Mesendoderm (in vitro differentiated cells): ENCODE results near the gene DOCK2.

ENCODE experiments used
- DNase-seq: peaks from one replicate; pipeline ENCODE4 v3.0.0; 2013
- H2AK5ac ChIP-seq: 2 replicates; pipeline ENCODE4 v1.6.1; 2013; ENCODE audit warnings: low read length, inconsistent platforms
- H2BK120ac ChIP-seq: 2 replicates; pipeline ENCODE4 v1.6.1; 2013; ENCODE audit warnings: low read depth, mild to moderate bottlenecking, low read length, moderate library complexity, mixed read lengths
- H2BK15ac ChIP-seq: replicated peaks from 2 replicates; pipeline ENCODE4 v1.6.1; 2013; ENCODE audit warnings: low read depth, mild to moderate bottlenecking, moderate library complexity
- H2BK5ac ChIP-seq: 2 replicates; pipeline ENCODE4 v1.6.1; 2013; ENCODE audit warnings: low read length, inconsistent platforms
- H3K18ac ChIP-seq: 2 replicates; pipeline ENCODE4 v1.6.1; 2013; ENCODE audit warnings: mild to moderate bottlenecking, low read length, mixed read lengths
- H3K23ac ChIP-seq: one replicate; pipeline ENCODE4 v1.6.1; 2013; ENCODE audit warnings: low read length
- H3K27ac ChIP-seq: 2 replicates; pipeline ENCODE4 v1.5.1; 2013; ENCODE audit warnings: low read depth, mild to moderate bottlenecking, inconsistent platforms, low read length, moderate library complexity
- H3K27me3 ChIP-seq: 2 replicates; pipeline ENCODE4 v1.6.1; 2013; ENCODE audit warnings: low read length, control low read depth, mild to moderate bottlenecking, inconsistent platforms; ENCODE audit not compliant: insufficient read depth, poor library complexity
- H3K36me3 ChIP-seq: 2 replicates; pipeline ENCODE4 v1.6.1; 2013; ENCODE audit warnings: low read length, inconsistent platforms; ENCODE audit not compliant: control insufficient read depth, insufficient read depth
- H3K4ac ChIP-seq: one replicate; pipeline ENCODE4 v1.6.1; 2013; ENCODE audit warnings: low read depth, mild to moderate bottlenecking, low read length, moderate library complexity
- H3K4me1 ChIP-seq: 2 replicates; pipeline ENCODE4 v1.6.1; 2013; ENCODE audit warnings: low read depth, low read length, inconsistent platforms; ENCODE audit not compliant: control insufficient read depth
- H3K4me2 ChIP-seq: 2 replicates; pipeline ENCODE4 v1.6.1; 2013; ENCODE audit warnings: low read length
- H3K4me3 ChIP-seq: 2 replicates; pipeline ENCODE4 v1.5.1; 2013; ENCODE audit warnings: mild to moderate bottlenecking, low read length
- H3K56ac ChIP-seq: one replicate; pipeline ENCODE4 v1.6.1; 2013; ENCODE audit warnings: low read length
- H3K79me1 ChIP-seq: 2 replicates; pipeline ENCODE4 v1.6.1; 2013; ENCODE audit warnings: low read length, inconsistent platforms
- H3K79me2 ChIP-seq: 2 replicates; pipeline ENCODE4 v1.6.1; 2013; ENCODE audit warnings: mild to moderate bottlenecking, low read length; ENCODE audit not compliant: control insufficient read depth, insufficient read depth
- H3K9ac ChIP-seq: 2 replicates; pipeline ENCODE4 v1.6.1; 2013; ENCODE audit warnings: low read length, inconsistent platforms
- H4K5ac ChIP-seq: one replicate; pipeline ENCODE4 v1.6.1; 2013; ENCODE audit warnings: low read length
- H4K8ac ChIP-seq: one replicate; pipeline ENCODE4 v1.6.1; 2013; ENCODE audit warnings: low read depth, mild to moderate bottlenecking, control low read depth, low read length, moderate library complexity
- whole genome bisulfite sequencing: extraction: QIAGEN DNeasy Blood & Tissue Kit; methylation state at CpG from one replicate; pipeline ENCODE4 v1.1.7; 2013; ENCODE audit warnings: low lambda C conversion rate, missing lambda C conversion rate; ENCODE audit not compliant: insufficient coverage; ENCODE audit errors: extremely low coverage; 5-methylcytosine and 5-hydroxymethylcytosine counted together

Gene DOCK2

GRCh38 chr5:169993485-169993790, 356.4 kb downstream of the DOCK2 start:
- no peak overlapping the region for H3K4me2 ChIP-seq
- H3K36me3 ChIP-seq: no peaks in the 10 kb centered on the region
- no peak for DNase-seq
- peaks cover 9% of the 10 kb centered on the region for H3K4me1 ChIP-seq
- WGBS: no CpG with 5 or more reads among the region's 2 CpGs
- no peaks in the 10 kb centered on the region for H3K27me3 ChIP-seq
- no peaks in the 10 kb centered on the region for H3K79me1 ChIP-seq
- H4K8ac ChIP-seq: no peak overlapping the region
- peak overlapping the region; percentile 71 for H3K18ac ChIP-seq
- H3K23ac ChIP-seq: no peak overlapping the region
- H3K4ac ChIP-seq: peak overlapping the region; percentile 79
- H3K4me3 ChIP-seq: no peak overlapping the region
- no peaks in the 10 kb centered on the region for H3K79me2 ChIP-seq
- H3K27ac ChIP-seq: peak overlapping the region; percentile 81
- H3K56ac ChIP-seq: peak overlapping the region; percentile 69
- H3K9ac ChIP-seq: peak overlapping the region; percentile 56
- peak overlapping the region; percentile 42 for H4K5ac ChIP-seq
- H2BK15ac ChIP-seq: no peak overlapping the region
- peak overlapping the region; percentile 8 for H2AK5ac ChIP-seq
- H2BK120ac ChIP-seq: peak overlapping the region; percentile 78
- peak overlapping the region; percentile 97 for H2BK5ac ChIP-seq

- Histone ChIP-seq H2BK120ac (no peak overlapping the region), H2BK5ac (peak overlapping the region; percentile 64), H3K23ac (no peak overlapping the region), H3K4me2 (no peak overlapping the region), H2BK15ac (no peak overlapping the region), H3K79me2 (no peaks in the 10 kb centered on the region), H3K4me3 (no peak overlapping the region), H3K18ac (peak overlapping the region; percentile 22), H3K9ac (no peak overlapping the region), H3K56ac (peak overlapping the region; percentile 67), H3K4ac (peak overlapping the region; percentile 85), H3K27ac (peak overlapping the region; percentile 34), H3K4me1 (peaks cover 8% of the 10 kb centered on the region), H3K27me3 (no peaks in the 10 kb centered on the region), H4K5ac (no peak overlapping the region), H2AK5ac (no peak overlapping the region), H3K79me1 (no peaks in the 10 kb centered on the region), H3K36me3 (no peaks in the 10 kb centered on the region), H4K8ac (no peak overlapping the region)
- no CpG with 5 or more reads among the region's 3 CpGs for WGBS
- DNase-seq: no peak
These were observed 360.7 kb downstream of the DOCK2 start for GRCh38 chr5:169997798-169998197.

GRCh38 chr5:169999621-170000020, 362.5 kb downstream of the DOCK2 start:
- H2BK15ac ChIP-seq: no peak overlapping the region

GRCh38 chr5:170000155-170000554, 363.1 kb downstream of the DOCK2 start:
- H3K4me2 ChIP-seq: no peak overlapping the region
- no peaks in the 10 kb centered on the region for H3K36me3 ChIP-seq
- no peak overlapping the region for H3K4ac ChIP-seq
- no peak overlapping the region for H3K27ac ChIP-seq
- H3K79me1 ChIP-seq: no peaks in the 10 kb centered on the region
- no peak overlapping the region for H3K9ac ChIP-seq
- H4K5ac ChIP-seq: no peak overlapping the region
- no peaks in the 10 kb centered on the region for H3K79me2 ChIP-seq
- WGBS: no CpG with 5 or more reads among the region's 2 CpGs
- no peak overlapping the region for H2AK5ac ChIP-seq
- H3K18ac ChIP-seq: no peak overlapping the region
- DNase-seq: no peak
- H2BK120ac ChIP-seq: no peak overlapping the region
- no peak overlapping the region for H4K8ac ChIP-seq
- no peak overlapping the region for H2BK5ac ChIP-seq
- no peak overlapping the region for H3K4me3 ChIP-seq
- no peak overlapping the region for H2BK15ac ChIP-seq
- H3K4me1 ChIP-seq: peaks cover 2% of the 10 kb centered on the region
- no peak overlapping the region for H3K56ac ChIP-seq
- H3K27me3 ChIP-seq: no peaks in the 10 kb centered on the region
- H3K23ac ChIP-seq: no peak overlapping the region

More at GRCh38 chr5:169999621-170000020, 362.5 kb downstream of the DOCK2 start:
- no peaks in the 10 kb centered on the region for H3K79me1 ChIP-seq
- H4K8ac ChIP-seq: no peak overlapping the region
- H3K23ac ChIP-seq: no peak overlapping the region
- H2AK5ac ChIP-seq: no peak overlapping the region
- H3K27me3 ChIP-seq: no peaks in the 10 kb centered on the region
- H3K27ac ChIP-seq: no peak overlapping the region
- no peak overlapping the region for H3K4me2 ChIP-seq
- H3K9ac ChIP-seq: no peak overlapping the region
- no peak overlapping the region for H2BK120ac ChIP-seq
- no peak overlapping the region for H4K5ac ChIP-seq
- no peak overlapping the region for H3K4me3 ChIP-seq
- WGBS: no CpG with 5 or more reads among the region's 3 CpGs
- peaks cover 2% of the 10 kb centered on the region for H3K4me1 ChIP-seq
- H3K4ac ChIP-seq: no peak overlapping the region
- no peak overlapping the region for H3K56ac ChIP-seq
- no peaks in the 10 kb centered on the region for H3K79me2 ChIP-seq
- H3K18ac ChIP-seq: no peak overlapping the region
- no peaks in the 10 kb centered on the region for H3K36me3 ChIP-seq
- H2BK5ac ChIP-seq: no peak overlapping the region
- no peak for DNase-seq

GRCh38 chr5:170006021-170006420, 368.9 kb downstream of the DOCK2 start:
- Histone ChIP-seq H3K56ac (no peak overlapping the region), H3K79me1 (no peaks in the 10 kb centered on the region), H2BK5ac (no peak overlapping the region), H3K4me2 (no peak overlapping the region), H4K5ac (no peak overlapping the region), H3K23ac (no peak overlapping the region), H3K9ac (no peak overlapping the region), H3K18ac (no peak overlapping the region), H3K27me3 (no peaks in the 10 kb centered on the region), H3K36me3 (no peaks in the 10 kb centered on the region), H3K4ac (no peak overlapping the region), H4K8ac (no peak overlapping the region), H3K4me1 (no peaks in the 10 kb centered on the region), H2AK5ac (no peak overlapping the region), H3K4me3 (no peak overlapping the region), H3K27ac (no peak overlapping the region), H2BK120ac (no peak overlapping the region), H3K79me2 (no peaks in the 10 kb centered on the region), H2BK15ac (no peak overlapping the region)
- no CpG with 5 or more reads among the region's 6 CpGs for WGBS
- peak; percentile 87 for DNase-seq

GRCh38 chr5:170008376-170008775, 371.3 kb downstream of the DOCK2 start:
- Histone ChIP-seq H3K4me3 (no peak overlapping the region), H3K18ac (peak overlapping the region; percentile 71), H3K79me1 (no peaks in the 10 kb centered on the region), H3K56ac (no peak overlapping the region), H3K23ac (no peak overlapping the region), H3K79me2 (no peaks in the 10 kb centered on the region), H3K4me2 (no peak overlapping the region), H2AK5ac (no peak overlapping the region), H3K27ac (no peak overlapping the region), H3K36me3 (no peaks in the 10 kb centered on the region), H2BK15ac (no peak overlapping the region), H3K4me1 (no peaks in the 10 kb centered on the region), H3K4ac (no peak overlapping the region), H3K27me3 (no peaks in the 10 kb centered on the region), H2BK5ac (no peak overlapping the region), H4K8ac (no peak overlapping the region), H2BK120ac (no peak overlapping the region), H4K5ac (no peak overlapping the region), H3K9ac (no peak overlapping the region)
- no peak for DNase-seq
- WGBS: no CpG with 5 or more reads among the region's 6 CpGs
